Type B pancreatic cell (in vitro differentiated cells): Measurements from ENCODE around the gene ADGRB3. TPM values are rescaled to one million over a fixed set of nuclear protein-coding genes. Genes with fewer than 3 reads are reported as not detected.
A peak's percentile ranks its signal among the peaks of the same experiment; 100 is the strongest.

ENCODE experiments used
- DNase-seq: peaks from one replicate; pipeline ENCODE4 v3.0.0; 2021; ENCODE audit warnings: mixed read lengths; ENCODE audit not compliant: unreplicated experiment; ENCODE audit errors: extremely low spot score
- H3K27ac Mint-ChIP-seq: 2 replicates; pipeline ENCODE4 v1.8.0; 2021; ENCODE audit warnings: mild to moderate bottlenecking, mixed read lengths
- H3K27me3 Mint-ChIP-seq: 2 replicates; pipeline ENCODE4 v1.8.0; 2021; ENCODE audit warnings: mixed read lengths
- H3K36me3 Mint-ChIP-seq: 2 replicates; pipeline ENCODE4 v1.8.0; 2021; ENCODE audit warnings: mixed read lengths
- H3K4me1 Mint-ChIP-seq: one replicate; pipeline ENCODE4 v1.8.0; 2021; ENCODE audit warnings: mixed read lengths; ENCODE audit not compliant: unreplicated experiment
- H3K4me3 Mint-ChIP-seq: 2 replicates; pipeline ENCODE4 v1.8.0; 2021; ENCODE audit warnings: mild to moderate bottlenecking, mixed read lengths
- H3K9me3 Mint-ChIP-seq: 2 replicates; pipeline ENCODE4 v1.8.0; 2021; ENCODE audit warnings: mixed read lengths
- CTCF ChIP-seq: fragments of 200-600 bp; sonication (generic); conservative IDR thresholded peaks from 2 replicates; pipeline ENCODE4 v1.5.0; 2021; ENCODE audit warnings: antibody characterized with exemption, mild to moderate bottlenecking
- total RNA-seq: library from RNA; stranded (reverse); gene quantifications from 2 replicates; pipeline ENCODE4 v1.2.1, GENCODE V29; 2021; ENCODE audit warnings: low replicate concordance

Gene ADGRB3
- total RNA-seq, 1 donor from 2014 or later: 2.0 TPM

- H3K4me3 Mint-ChIP-seq: no peak overlapping the region
- TF ChIP-seq CTCF: no peak
- H3K36me3 Mint-ChIP-seq: no peaks in the 10 kb centered on the region
- H3K9me3 Mint-ChIP-seq: peaks cover 6% of the 10 kb centered on the region
- DNase-seq: no peak
- peak overlapping the region; percentile 81 for H3K27ac Mint-ChIP-seq
- H3K4me1 Mint-ChIP-seq: no peaks in the 10 kb centered on the region
- no peaks in the 10 kb centered on the region for H3K27me3 Mint-ChIP-seq
Observed at GRCh38 chr6:69180361-69181067, 545.4 kb downstream of the ADGRB3 start.

DNA sequence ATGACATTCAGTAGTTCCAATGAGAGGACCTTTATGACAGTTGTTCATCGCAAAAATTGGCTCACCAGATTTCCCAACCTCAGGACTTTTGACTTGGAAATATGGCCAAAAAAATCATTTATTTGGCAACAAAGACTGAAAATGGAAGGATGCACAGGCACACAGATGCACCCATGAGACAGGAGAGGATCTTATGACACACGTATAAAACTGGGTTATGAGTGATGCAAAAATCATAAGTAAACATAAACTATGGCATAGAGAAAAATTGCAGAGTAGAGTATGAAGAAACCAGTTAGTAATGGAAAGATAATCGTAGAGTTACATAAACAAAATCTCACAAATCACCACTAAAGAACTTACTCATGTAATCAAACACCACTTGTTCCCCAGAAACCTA, 546.9 kb downstream of the ADGRB3 start:
- Mint-ChIP-seq H3K36me3 (no peaks in the 10 kb centered on the region), H3K4me1 (no peaks in the 10 kb centered on the region), H3K27me3 (no peaks in the 10 kb centered on the region), H3K27ac (no peak overlapping the region), H3K9me3 (peaks cover 6% of the 10 kb centered on the region), H3K4me3 (no peak overlapping the region)
- DNase-seq: no peak
- TF ChIP-seq CTCF: no peak

DNA sequence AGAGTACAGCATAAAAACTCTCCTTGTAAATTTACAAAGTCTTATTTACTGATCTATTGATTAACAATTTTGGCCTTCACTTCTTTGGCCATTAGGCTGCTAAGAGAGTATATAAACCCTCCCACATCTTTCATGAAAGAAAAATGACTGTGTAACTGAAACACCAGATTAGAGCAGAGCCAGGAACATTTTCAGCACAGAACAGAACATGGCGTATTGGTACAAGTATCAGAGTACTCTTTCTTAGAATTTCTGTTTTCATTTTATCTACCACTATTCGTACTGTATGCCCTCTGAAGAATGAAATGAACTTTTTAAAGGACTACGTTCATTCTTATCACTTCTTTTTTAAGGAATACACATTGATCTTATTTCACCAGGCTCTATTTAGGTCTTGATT, 550.2 kb downstream of the ADGRB3 start:
- Mint-ChIP-seq H3K27me3 (no peaks in the 10 kb centered on the region), H3K4me3 (no peak overlapping the region), H3K27ac (no peak overlapping the region), H3K36me3 (no peaks in the 10 kb centered on the region), H3K9me3 (peaks cover 2% of the 10 kb centered on the region), H3K4me1 (no peaks in the 10 kb centered on the region)
- no peak for DNase-seq
- TF ChIP-seq CTCF: no peak

- Mint-ChIP-seq H3K27ac (no peak overlapping the region), H3K4me3 (no peak overlapping the region), H3K27me3 (peaks cover 3% of the 10 kb centered on the region), H3K36me3 (no peaks in the 10 kb centered on the region), H3K4me1 (no peaks in the 10 kb centered on the region), H3K9me3 (no peaks in the 10 kb centered on the region)
- DNase-seq: no peak
- no peak for TF ChIP-seq CTCF
Observed at GRCh38 chr6:69202768-69203167, 567.7 kb downstream of the ADGRB3 start.

- peaks cover 18% of the 10 kb centered on the region for H3K27me3 Mint-ChIP-seq
- no peak overlapping the region for H3K4me3 Mint-ChIP-seq
- H3K27ac Mint-ChIP-seq: no peak overlapping the region
- no peaks in the 10 kb centered on the region for H3K36me3 Mint-ChIP-seq
- no peaks in the 10 kb centered on the region for H3K9me3 Mint-ChIP-seq
- no peaks in the 10 kb centered on the region for H3K4me1 Mint-ChIP-seq
- no peak for DNase-seq
- no peak for TF ChIP-seq CTCF
Observed at GRCh38 chr6:69216127-69216526, 581.0 kb downstream of the ADGRB3 start.
